H1 (cell line): ENCODE results near the gene TLE3.

ENCODE experiments used
- EP300 ChIP-seq, 2 experiments: IDR thresholded peaks; 1 replicate in 1 of 2; 2 replicates in 1 of 2; pipeline ENCODE4 v1.6.1; 2011 to 2012; ENCODE audit warnings: low read depth in 2 of 2, low read length in 2 of 2, mild to moderate bottlenecking in 2 of 2, borderline replicate concordance in 1 of 2, inconsistent platforms in 1 of 2, moderate library complexity in 1 of 2
- FOSL1 ChIP-seq: IDR thresholded peaks from 2 replicates; pipeline ENCODE4 v1.6.1; 2011; ENCODE audit warnings: mild to moderate bottlenecking, low read depth, low read length, moderate library complexity; ENCODE audit not compliant: insufficient read depth
- ZNF274 ChIP-seq: IDR thresholded peaks from 2 replicates; pipeline ENCODE4 v1.7.0; 2012; ENCODE audit warnings: low read length, borderline replicate concordance; ENCODE audit errors: extremely low read depth

- TF ChIP-seq EP300 (IDR thresholded peaks at IDR 0.05; ENCODE audit: borderline replicate concordance in 1 of 2, low read depth in 2 of 2, low read length in 2 of 2) (no peak), ZNF274 (no peak), FOSL1 (no peak)
These were observed 25.2 kb downstream of the TLE3 start for GRCh38 chr15:70072479-70072878.
